Measurements from ENCODE around the gene MAGEB1.

GRCh38 chrX:30262763-30263162 is 15.8 kb downstream of the MAGEB1 start:
- TF ChIP-seq CTCF (IDR thresholded peaks at IDR 0.05) (no peak), EP300 (IDR thresholded peaks at IDR 0.05) (no peak)
